GM20000 (cell line): ENCODE data around the gene LYSMD1.

Experiments
- DNase-seq: peaks from one replicate; pipeline ENCODE4 v3.0.0; 2012; ENCODE audit warnings: low spot score
- CTCF ChIP-seq: IDR thresholded peaks from 2 replicates; pipeline ENCODE4 v1.5.1; 2012; ENCODE audit warnings: mild to moderate bottlenecking, control low read depth; ENCODE audit errors: extremely low read depth, missing control alignments

Gene LYSMD1

GRCh38 chr1:151145304-151146071 is 20.2 kb downstream of the LYSMD1 start:
- TF ChIP-seq CTCF = no peak
- no peak for DNase-seq

GRCh38 chr1:151144474-151145303 is 21.0 kb downstream of the LYSMD1 start:
- no peak for TF ChIP-seq CTCF
- no peak for DNase-seq

GRCh38 chr1:151143986-151144385 is 21.7 kb downstream of the LYSMD1 start:
- TF ChIP-seq CTCF = no peak
- DNase-seq = no peak

GRCh38 chr1:151143057-151143435 is 22.7 kb downstream of the LYSMD1 start:
- no peak for TF ChIP-seq CTCF
- DNase-seq = no peak

GRCh38 chr1:151142411-151143056 is 23.2 kb downstream of the LYSMD1 start:
- no peak for DNase-seq
- no peak for TF ChIP-seq CTCF

- TF ChIP-seq CTCF = no peak
- no peak for DNase-seq
Observed at GRCh38 chr1:151137789-151138188, 27.9 kb downstream of the LYSMD1 start.
